Measurements from ENCODE around the gene PRTG.
"Not testable (repeated sequence)": the region's sequence is repeated elsewhere in the genome, so short reads cannot be mapped to it uniquely, and the experiment has no call there.

The PRTG gene

GRCh38 chr15:55700876-55701275 lies 42.1 kb downstream of the PRTG start:
- no peak for DNase-seq (ENCODE audit: low spot score)

- no peak for DNase-seq (ENCODE audit: low spot score)
Observed at GRCh38 chr15:55698653-55699052, 44.3 kb downstream of the PRTG start.

GRCh38 chr15:55696221-55696620 lies 46.7 kb downstream of the PRTG start:
- no peak for DNase-seq (ENCODE audit: low spot score)

GRCh38 chr15:55695432-55695831 lies 47.5 kb downstream of the PRTG start:
- no peak for DNase-seq (ENCODE audit: low spot score)

- peak; percentile 23 for DNase-seq (ENCODE audit: low spot score)
Observed at GRCh38 chr15:55694652-55695150, 48.3 kb downstream of the PRTG start.

- DNase-seq (ENCODE audit: low spot score), result not testable (repeated sequence)
Observed at GRCh38 chr15:55693116-55693515, 49.8 kb downstream of the PRTG start.

GRCh38 chr15:55687792-55688191 lies 55.2 kb downstream of the PRTG start:
- no peak for DNase-seq (ENCODE audit: low spot score)

GRCh38 chr15:55685286-55685685 lies 57.7 kb downstream of the PRTG start:
- DNase-seq (ENCODE audit: low spot score), result no peak

- no peak for DNase-seq (ENCODE audit: low spot score)
Observed at GRCh38 chr15:55683376-55683775, 59.6 kb downstream of the PRTG start.

- peak; percentile 29 for DNase-seq (ENCODE audit: low spot score)
Observed at GRCh38 chr15:55681631-55682030, 61.3 kb downstream of the PRTG start.

GRCh38 chr15:55676507-55676906 lies 66.4 kb downstream of the PRTG start:
- no peak for DNase-seq (ENCODE audit: low spot score)

GRCh38 chr15:55673287-55673686 lies 69.7 kb downstream of the PRTG start:
- no peak for DNase-seq (ENCODE audit: low spot score)

GRCh38 chr15:55669270-55669669 lies 73.7 kb downstream of the PRTG start:
- DNase-seq (ENCODE audit: low spot score), result no peak

GRCh38 chr15:55665605-55666227 lies 77.2 kb downstream of the PRTG start:
- DNase-seq (ENCODE audit: low spot score), result no peak

- DNase-seq (ENCODE audit: low spot score), result peak; percentile 34
Observed at GRCh38 chr15:55661428-55661827, 81.5 kb downstream of the PRTG start.

GRCh38 chr15:55660153-55660552 lies 82.8 kb downstream of the PRTG start:
- no peak for DNase-seq (ENCODE audit: low spot score)

GRCh38 chr15:55659481-55659880 lies 83.5 kb downstream of the PRTG start:
- no peak for DNase-seq (ENCODE audit: low spot score)

- no peak for DNase-seq (ENCODE audit: low spot score)
Observed at GRCh38 chr15:55658886-55659285, 84.1 kb downstream of the PRTG start.

GRCh38 chr15:55654561-55655031 lies 88.4 kb downstream of the PRTG start:
- DNase-seq (ENCODE audit: low spot score), result no peak

- no peak for DNase-seq (ENCODE audit: low spot score)
Observed at GRCh38 chr15:55652909-55653495, 90.0 kb downstream of the PRTG start.

GRCh38 chr15:55652359-55652758 lies 90.6 kb downstream of the PRTG start:
- no peak for DNase-seq (ENCODE audit: low spot score)

- no peak for DNase-seq (ENCODE audit: low spot score)
Observed at GRCh38 chr15:55649058-55649423, 93.9 kb downstream of the PRTG start.

- no peak for DNase-seq (ENCODE audit: low spot score)
Observed at GRCh38 chr15:55638764-55639163, 104.2 kb downstream of the PRTG start.

- no peak for DNase-seq (ENCODE audit: low spot score)
Observed at GRCh38 chr15:55637086-55637485, 105.9 kb downstream of the PRTG start.
